ENCODE results near the gene TSPYL1. TPM values are rescaled to one million over a fixed set of nuclear protein-coding genes. Genes with fewer than 3 reads are reported as not detected.

The TSPYL1 gene
- total and polyA plus RNA-seq, 9 donors: 39.2 to 155 (median 99.0) TPM

GRCh38 chr6:116253188-116253504, 26.6 kb downstream of the TSPYL1 start:
- 25 to 39% (median 30%) methylated on average over 11 of the region's 11 CpGs for WGBS, 3 donors
- no peak for TF ChIP-seq CTCF (IDR thresholded peaks at IDR 0.05)
- no peak for TF ChIP-seq POLR2A (IDR thresholded peaks at IDR 0.05)
- no peak for TF ChIP-seq EP300 (IDR thresholded peaks at IDR 0.05)
- H3K36me3 ChIP-seq: no peaks in the 10 kb centered on the region
- H3K27ac ChIP-seq: peak overlapping the region; percentile 74 to 85
- H3K27me3 ChIP-seq: no peaks in the 10 kb centered on the region
- peak overlapping the region; percentile 70 for H3K4me3 ChIP-seq
- no peak for DNase-seq
- H3K4me1 ChIP-seq (ENCODE audit: insufficient read depth): peaks cover 16% of the 10 kb centered on the region
- intact Hi-C loops (cut with DNase I): no loop called here
- H3K9me3 ChIP-seq: no peaks in the 10 kb centered on the region

GRCh38 chr6:116251568-116252384, 28.0 kb downstream of the TSPYL1 start:
- DNase-seq: peak in 1 of 5 donors; percentile 22
- WGBS, 3 donors: 52 to 63% (median 54%) methylated on average over 6 of the region's 6 CpGs

GRCh38 chr6:116248577-116248976, 31.2 kb downstream of the TSPYL1 start:
- Histone ChIP-seq H3K27me3 (no peaks in the 10 kb centered on the region), H3K9me3 (no peaks in the 10 kb centered on the region), H3K4me1 (ENCODE audit: insufficient read depth) (peaks cover 16% of the 10 kb centered on the region), H3K27ac (no peak overlapping the region), H3K36me3 (no peaks in the 10 kb centered on the region), H3K4me3 (no peak overlapping the region)
- 94 to 97% (median 95%) methylated on average over 2 of the region's 2 CpGs for WGBS, 3 donors
- DNase-seq: no peak
- TF ChIP-seq EP300 (IDR thresholded peaks at IDR 0.05): no peak
- TF ChIP-seq CTCF (IDR thresholded peaks at IDR 0.05): no peak
- TF ChIP-seq POLR2A (IDR thresholded peaks at IDR 0.05): no peak
- intact Hi-C loops (cut with DNase I): no loop called here

More at GRCh38 chr6:116251568-116252384, 28.0 kb downstream of the TSPYL1 start:
- Histone ChIP-seq H3K4me3 (no peak overlapping the region), H3K27ac (no peak overlapping the region), H3K9me3 (no peaks in the 10 kb centered on the region), H3K4me1 (ENCODE audit: insufficient read depth) (peaks cover 16% of the 10 kb centered on the region), H3K27me3 (no peaks in the 10 kb centered on the region), H3K36me3 (no peaks in the 10 kb centered on the region)
- intact Hi-C loops (cut with DNase I): no loop called here
- TF ChIP-seq EP300 (IDR thresholded peaks at IDR 0.05) (no peak), POLR2A (IDR thresholded peaks at IDR 0.05) (no peak), CTCF (IDR thresholded peaks at IDR 0.05) (no peak)

GRCh38 chr6:116247285-116247684, 32.4 kb downstream of the TSPYL1 start:
- DNase-seq: no peak
- H3K4me3 ChIP-seq: no peak overlapping the region
- H3K4me1 ChIP-seq (ENCODE audit: insufficient read depth): peaks cover 9% of the 10 kb centered on the region
- H3K9me3 ChIP-seq: no peaks in the 10 kb centered on the region
- H3K36me3 ChIP-seq: no peaks in the 10 kb centered on the region
- no peaks in the 10 kb centered on the region for H3K27me3 ChIP-seq
- no peak overlapping the region for H3K27ac ChIP-seq
- TF ChIP-seq EP300 (IDR thresholded peaks at IDR 0.05) (no peak), CTCF (IDR thresholded peaks at IDR 0.05) (no peak), POLR2A (IDR thresholded peaks at IDR 0.05) (no peak)
- intact Hi-C loops (cut with DNase I): no loop called here

Measured in ovary (tissue), 9 donors.